ENCODE measurements around the gene PPP1R37. TPM values are rescaled to one million over a fixed set of nuclear protein-coding genes. Genes with fewer than 3 reads are reported as not detected.

The PPP1R37 gene
- total RNA-seq, 1 donor from 2014 or later = 18.2 TPM

- DNase-seq (ENCODE audit: low read depth in 2 of 2) = no peak
These were observed 75.9 kb downstream of the PPP1R37 start for GRCh38 chr19:45168767-45169351.

GRCh38 chr19:45169602-45170001 lies 76.6 kb downstream of the PPP1R37 start:
- DNase-seq (ENCODE audit: low read depth in 2 of 2) = no peak

- DNase-seq (ENCODE audit: low read depth in 2 of 2) = no peak
These were observed 77.4 kb downstream of the PPP1R37 start for GRCh38 chr19:45170146-45171106.

GRCh38 chr19:45171211-45171623 lies 78.2 kb downstream of the PPP1R37 start:
- DNase-seq (ENCODE audit: low read depth in 2 of 2) = peak; percentile 77 to 87

- no peak for DNase-seq (ENCODE audit: low read depth in 2 of 2)
These were observed 79.2 kb downstream of the PPP1R37 start for GRCh38 chr19:45172173-45172572.

- no peak for DNase-seq (ENCODE audit: low read depth in 2 of 2)
These were observed 79.7 kb downstream of the PPP1R37 start for GRCh38 chr19:45172611-45173208.

GRCh38 chr19:45173816-45174215 lies 80.8 kb downstream of the PPP1R37 start:
- no peak for DNase-seq (ENCODE audit: low read depth in 2 of 2)

- DNase-seq (ENCODE audit: low read depth in 2 of 2) = no peak
These were observed 82.8 kb downstream of the PPP1R37 start for GRCh38 chr19:45175515-45176345.

- DNase-seq (ENCODE audit: low read depth in 2 of 2) = peak in 1 of 2 donors; percentile 56
These were observed 84.9 kb downstream of the PPP1R37 start, which contains the start of gene TRAPPC6A for GRCh38 chr19:45177817-45178261. TRAPPC6A (minus strand) TSS chr19:45178237; CDS start chr19:45178218, 19 bp downstream.

- peak; percentile 100 for DNase-seq (ENCODE audit: low read depth in 2 of 2)
These were observed 85.5 kb downstream of the PPP1R37 start, which contains the start of gene BLOC1S3 for GRCh38 chr19:45178262-45179071. BLOC1S3 (plus strand) TSS chr19:45178784; CDS start chr19:45179297, 513 bp downstream.

GRCh38 chr19:45179072-45179891 lies 86.3 kb downstream of the PPP1R37 start:
- DNase-seq (ENCODE audit: low read depth in 2 of 2) = peak in 1 of 2 donors; percentile 54

GRCh38 chr19:45179892-45180370 lies 87.0 kb downstream of the PPP1R37 start:
- DNase-seq (ENCODE audit: low read depth in 2 of 2) = no peak

- no peak for DNase-seq (ENCODE audit: low read depth in 2 of 2)
These were observed 88.0 kb downstream of the PPP1R37 start for GRCh38 chr19:45180936-45181335.

- no peak for DNase-seq (ENCODE audit: low read depth in 2 of 2)
These were observed 89.8 kb downstream of the PPP1R37 start for GRCh38 chr19:45182758-45183157.

GRCh38 chr19:45184115-45184514 lies 91.1 kb downstream of the PPP1R37 start:
- DNase-seq (ENCODE audit: low read depth in 2 of 2) = no peak

- no peak for DNase-seq (ENCODE audit: low read depth in 2 of 2)
These were observed 93.7 kb downstream of the PPP1R37 start for GRCh38 chr19:45186509-45187334.

GRCh38 chr19:45187421-45188100 lies 94.6 kb downstream of the PPP1R37 start:
- peak in 1 of 2 donors; percentile 44 for DNase-seq (ENCODE audit: low read depth in 2 of 2)

GRCh38 chr19:45189971-45190370 lies 97.0 kb downstream of the PPP1R37 start:
- DNase-seq (ENCODE audit: low read depth in 2 of 2) = no peak

Data from dermis microvascular lymphatic vessel endothelial cell (primary cell).